RWPE2 (cell line): ENCODE data around the gene ANKUB1.
"Not testable (repeated sequence)": the region's sequence is repeated elsewhere in the genome, so short reads cannot be mapped to it uniquely, and the experiment has no call there.

Experiments
- ATAC-seq: fragments of 200-7000 bp; cut with Tn5 transposase; 3 replicates; pipeline ENCODE4 v1.9.1; 2021; ENCODE audit warnings: low read depth
- DNase-seq: peaks from one replicate; pipeline ENCODE4 v3.0.0-alpha.2; 2020; ENCODE audit warnings: low spot score
- H3K27ac ChIP-seq: fragments of 450-650 bp; 2 replicates; pipeline ENCODE4 v1.5.1; 2017; ENCODE audit warnings: mild to moderate bottlenecking; ENCODE audit not compliant: poor library complexity, severe bottlenecking
- H3K27me3 ChIP-seq: fragments of 250-450 bp; sonication (Bioruptor Pico); 2 replicates; pipeline ENCODE4 v1.5.1; 2021; ENCODE audit warnings: mild to moderate bottlenecking, moderate library complexity; ENCODE audit not compliant: insufficient read depth, poor library complexity, severe bottlenecking
- H3K36me3 ChIP-seq: fragments of 250-450 bp; sonication (Bioruptor Pico); 2 replicates; pipeline ENCODE4 v1.5.1; 2020; ENCODE audit warnings: low read depth, mild to moderate bottlenecking, moderate library complexity
- H3K4me1 ChIP-seq: fragments of 250-450 bp; sonication (Bioruptor Pico); 2 replicates; pipeline ENCODE4 v1.5.1; 2021; ENCODE audit warnings: mild to moderate bottlenecking, moderate library complexity; ENCODE audit not compliant: insufficient read depth, poor library complexity, severe bottlenecking
- H3K4me3 ChIP-seq: fragments of 250-450 bp; sonication (Bioruptor Pico); 2 replicates; pipeline ENCODE4 v1.5.1; 2021; ENCODE audit warnings: mild to moderate bottlenecking, moderate library complexity; ENCODE audit not compliant: severe bottlenecking
- H3K9me3 ChIP-seq: fragments of 250-450 bp; sonication (Bioruptor Pico); 2 replicates; pipeline ENCODE4 v1.5.1; 2021; ENCODE audit warnings: mild to moderate bottlenecking, moderate library complexity; ENCODE audit not compliant: severe bottlenecking
- TF ChIP-seq, protein P1 (sequence below): fragments of 450-650 bp; IDR thresholded peaks from one replicate; pipeline ENCODE4 v1.5.1; 2017; ENCODE audit warnings: mild to moderate bottlenecking, moderate library complexity; ENCODE audit not compliant: poor library complexity, severe bottlenecking

The ANKUB1 gene, protein sequence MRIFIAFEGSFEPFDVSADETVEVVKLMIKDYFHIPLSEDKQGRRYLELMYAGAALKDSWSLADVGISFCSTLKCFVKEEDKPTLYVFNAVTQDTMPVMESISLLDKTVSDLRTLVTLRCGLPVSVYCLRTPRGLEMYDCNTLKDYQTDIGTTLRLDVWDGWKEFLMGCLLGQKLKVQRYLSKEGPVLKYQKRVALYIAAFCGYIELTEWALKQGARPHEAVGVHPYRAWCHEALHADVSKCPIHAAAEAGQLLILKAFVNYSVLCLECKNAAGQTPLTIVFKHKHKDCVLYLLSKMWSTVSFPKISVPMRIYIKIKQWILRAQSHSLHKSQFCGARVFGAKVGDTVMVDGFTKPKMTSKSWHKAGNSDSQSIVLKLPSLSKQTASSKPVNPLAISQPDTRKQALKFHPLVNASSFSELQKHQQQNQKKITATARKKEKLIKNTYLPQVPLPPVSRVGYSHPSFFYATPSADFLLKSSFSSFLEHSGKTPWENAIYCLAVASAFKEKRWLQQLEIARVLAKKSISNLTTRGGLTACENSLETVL

DNA sequence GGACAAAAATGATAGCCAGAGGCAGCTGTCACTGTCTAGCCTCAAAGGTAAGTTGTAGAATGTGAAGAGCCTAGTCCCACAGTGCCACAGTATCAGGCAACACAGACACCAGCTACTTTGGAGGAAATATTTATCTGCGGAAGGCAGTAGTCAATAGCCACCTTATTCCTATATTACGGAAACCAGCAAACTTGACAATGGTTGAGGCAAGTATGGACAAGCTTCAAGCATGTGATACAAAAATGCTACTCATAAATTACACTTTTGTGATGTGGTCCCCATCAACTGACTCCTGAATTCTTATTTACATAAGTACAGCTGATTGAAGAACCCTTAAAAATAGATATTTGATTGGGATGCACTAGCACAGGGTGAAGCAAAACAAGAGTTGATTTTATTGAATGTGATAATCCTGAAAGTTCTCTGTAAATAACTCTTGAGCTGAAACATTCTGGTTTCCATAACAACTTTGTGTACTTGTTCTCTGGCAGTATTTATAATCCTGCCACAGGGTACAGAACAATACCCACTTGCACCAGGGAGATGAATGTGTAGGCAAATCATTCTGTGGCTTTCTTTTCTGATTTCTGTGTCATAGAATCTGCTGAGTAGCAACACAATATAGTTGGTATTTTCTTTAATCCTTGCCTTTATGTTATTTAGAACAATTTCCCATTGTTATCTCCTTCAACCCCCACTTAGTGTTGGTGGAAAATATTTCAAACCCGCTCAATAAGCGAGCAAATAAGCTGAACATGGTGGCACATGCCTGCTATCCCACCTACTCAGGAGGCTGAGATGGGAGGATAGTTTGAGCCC is at the start of gene ANKUB1:
Gene ANKUB1 (minus strand): TSS at position 103 of the 819 bp plus-strand sequence. CDS start 188 bp downstream, outside the sequence.
- Histone ChIP-seq H3K4me1 (peaks cover 23% of the 10 kb centered on the region), H3K27me3 (no peaks in the 10 kb centered on the region), H3K9me3 (no peaks in the 10 kb centered on the region), H3K36me3 (no peaks in the 10 kb centered on the region), H3K4me3 (no peak within 1 kb of the TSS), H3K27ac (no peak within 1 kb of the TSS)
- TF ChIP-seq, protein P1, sequence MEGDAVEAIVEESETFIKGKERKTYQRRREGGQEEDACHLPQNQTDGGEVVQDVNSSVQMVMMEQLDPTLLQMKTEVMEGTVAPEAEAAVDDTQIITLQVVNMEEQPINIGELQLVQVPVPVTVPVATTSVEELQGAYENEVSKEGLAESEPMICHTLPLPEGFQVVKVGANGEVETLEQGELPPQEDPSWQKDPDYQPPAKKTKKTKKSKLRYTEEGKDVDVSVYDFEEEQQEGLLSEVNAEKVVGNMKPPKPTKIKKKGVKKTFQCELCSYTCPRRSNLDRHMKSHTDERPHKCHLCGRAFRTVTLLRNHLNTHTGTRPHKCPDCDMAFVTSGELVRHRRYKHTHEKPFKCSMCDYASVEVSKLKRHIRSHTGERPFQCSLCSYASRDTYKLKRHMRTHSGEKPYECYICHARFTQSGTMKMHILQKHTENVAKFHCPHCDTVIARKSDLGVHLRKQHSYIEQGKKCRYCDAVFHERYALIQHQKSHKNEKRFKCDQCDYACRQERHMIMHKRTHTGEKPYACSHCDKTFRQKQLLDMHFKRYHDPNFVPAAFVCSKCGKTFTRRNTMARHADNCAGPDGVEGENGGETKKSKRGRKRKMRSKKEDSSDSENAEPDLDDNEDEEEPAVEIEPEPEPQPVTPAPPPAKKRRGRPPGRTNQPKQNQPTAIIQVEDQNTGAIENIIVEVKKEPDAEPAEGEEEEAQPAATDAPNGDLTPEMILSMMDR, result no peak
- ATAC-seq (0 out of 3 replicates have a peak, but pooled peaks have one; percentile 23), DNase-seq (no peak)

DNA sequence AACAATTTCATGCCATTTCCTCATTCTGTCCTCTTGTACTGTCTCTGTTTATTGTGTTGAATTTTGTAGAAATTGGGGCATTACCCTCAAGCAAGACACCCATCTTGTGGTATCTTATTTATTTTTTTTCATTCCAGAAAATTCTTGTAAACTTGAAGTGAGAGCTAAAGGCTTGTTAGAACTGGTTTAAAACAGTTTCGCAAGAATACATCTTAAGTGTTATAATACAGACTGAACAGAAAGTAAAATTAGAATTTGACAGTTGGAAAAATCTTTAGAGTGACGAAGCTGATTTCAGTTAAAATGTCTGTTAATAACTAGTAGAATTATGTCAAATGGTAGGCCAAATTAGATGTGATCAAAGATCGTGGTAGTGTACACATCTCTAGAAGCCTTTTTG is 47.5 kb upstream of the ANKUB1 start:
- Histone ChIP-seq H3K9me3 (peaks cover 12% of the 10 kb centered on the region), H3K4me3 (no peak overlapping the region), H3K27me3 (no peaks in the 10 kb centered on the region), H3K27ac (no peak overlapping the region), H3K4me1 (peaks cover 8% of the 10 kb centered on the region), H3K36me3 (no peaks in the 10 kb centered on the region; the same call in 1 of the 2 replicates)
- DNase-seq (no peak), ATAC-seq (no peak)
- TF ChIP-seq, protein P1, result no peak

DNA sequence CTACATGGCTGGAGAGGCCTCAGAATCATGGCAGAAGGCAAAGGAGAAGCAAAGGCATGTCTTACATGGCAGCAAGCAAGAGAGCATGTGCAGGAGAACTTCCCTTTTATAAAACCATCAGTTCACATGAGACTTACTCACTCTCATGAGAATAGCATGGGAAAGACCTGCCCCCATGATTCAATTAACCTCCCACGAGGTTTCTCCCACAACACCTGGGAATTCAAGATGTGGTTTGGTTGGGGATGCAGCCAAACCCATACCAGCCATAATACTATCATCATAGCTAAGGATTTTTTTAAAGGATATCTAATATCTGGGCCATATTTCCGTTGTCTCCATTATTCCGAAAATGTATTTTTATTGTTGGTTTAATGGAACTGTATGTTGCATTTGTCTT is 47.1 kb upstream of the ANKUB1 start:
- H3K9me3 ChIP-seq, result peaks cover 13% of the 10 kb centered on the region
- DNase-seq, H3K4me3 ChIP-seq, H3K27ac ChIP-seq, ATAC-seq, H3K4me1 ChIP-seq, H3K27me3 ChIP-seq, H3K36me3 ChIP-seq: not testable (repeated sequence)

DNA sequence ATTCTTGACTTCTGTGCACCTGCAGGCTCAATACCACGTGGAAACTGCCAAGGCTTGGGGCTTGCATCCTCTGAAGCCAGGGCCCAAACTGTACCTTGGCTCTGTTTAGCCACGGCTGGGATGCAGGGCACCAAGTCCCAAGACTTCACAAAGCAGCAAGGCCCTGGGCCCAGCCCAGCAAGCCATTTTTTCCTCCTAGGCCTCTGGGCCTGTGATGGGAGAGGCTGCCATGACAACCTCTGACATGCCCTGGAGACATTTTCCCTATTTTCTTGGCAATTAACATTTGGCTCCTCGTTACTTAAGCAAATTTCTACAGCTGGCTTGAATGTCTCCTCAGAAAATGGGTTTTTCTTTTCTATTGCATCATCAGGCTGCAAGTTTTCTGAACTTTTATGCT is 46.1 kb upstream of the ANKUB1 start:
- not testable (repeated sequence) for H3K36me3 ChIP-seq, H3K4me1 ChIP-seq, ATAC-seq, DNase-seq, H3K4me3 ChIP-seq, H3K27ac ChIP-seq, H3K27me3 ChIP-seq
- peaks cover 21% of the 10 kb centered on the region for H3K9me3 ChIP-seq

DNA sequence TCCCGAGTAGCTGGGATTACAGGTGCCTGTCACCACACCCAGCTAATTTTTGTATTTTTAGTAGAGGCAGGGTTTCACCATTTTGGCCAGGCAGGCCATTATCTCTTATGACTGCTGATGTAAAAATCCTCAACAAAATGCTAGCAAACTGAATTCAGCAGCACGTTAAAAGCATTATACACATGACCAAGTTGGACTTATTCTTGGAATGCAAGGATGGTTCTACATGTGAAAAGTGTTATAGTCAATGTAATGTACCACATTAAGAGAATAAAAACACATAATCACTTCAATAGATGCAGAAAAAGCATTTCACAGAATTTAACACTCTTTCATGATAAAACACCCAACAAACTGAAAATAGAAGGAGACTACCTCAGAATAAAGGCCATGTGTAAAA is 40.9 kb upstream of the ANKUB1 start:
- no peaks in the 10 kb centered on the region for H3K27me3 ChIP-seq
- H3K36me3 ChIP-seq, result no peaks in the 10 kb centered on the region
- DNase-seq, result no peak
- H3K4me3 ChIP-seq, result no peak overlapping the region
- H3K27ac ChIP-seq, result no peak overlapping the region
- TF ChIP-seq, protein P1, result no peak
- peaks cover 34% of the 10 kb centered on the region for H3K9me3 ChIP-seq
- ATAC-seq, result no peak
- no peaks in the 10 kb centered on the region for H3K4me1 ChIP-seq
